ENCODE data around the gene FXYD4.

The FXYD4 gene

GRCh38 chr10:43348511-43349312 lies 22.7 kb upstream of the FXYD4 start:
- H3K4me3 ChIP-seq (ENCODE audit: low read depth, low read length) = no peak overlapping the region
- TF ChIP-seq CTCF (IDR thresholded peaks at IDR 0.05; ENCODE audit: borderline replicate concordance, insufficient read depth, low read depth, low read length) = peak; percentile 96

- TF ChIP-seq CTCF (IDR thresholded peaks at IDR 0.05; ENCODE audit: borderline replicate concordance, insufficient read depth, low read depth, low read length) = no peak
- H3K4me3 ChIP-seq (ENCODE audit: low read depth, low read length) = no peak overlapping the region
Observed at GRCh38 chr10:43350156-43350555, 21.3 kb upstream of the FXYD4 start.

DNA sequence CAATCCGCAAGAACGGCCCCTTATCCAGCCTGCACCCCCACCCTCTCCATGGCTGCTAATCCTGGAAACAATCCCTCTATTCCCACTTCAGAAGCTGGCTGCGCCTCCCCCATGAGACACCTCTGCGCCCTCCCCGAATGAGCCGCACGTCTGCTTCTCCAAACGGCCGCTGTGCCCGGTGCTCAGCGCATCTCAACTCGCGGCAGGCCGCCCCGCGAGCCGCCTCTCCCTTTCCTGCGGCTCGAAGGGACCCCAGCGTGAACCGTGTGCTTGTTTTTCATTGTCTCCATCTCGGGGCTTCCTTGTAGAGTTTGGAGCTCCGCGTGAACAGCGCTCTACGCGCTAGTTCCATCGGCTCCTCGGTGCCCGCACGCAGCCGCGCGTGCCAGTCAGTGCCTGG lies 20.8 kb upstream of the FXYD4 start:
- no peak overlapping the region for H3K4me3 ChIP-seq (ENCODE audit: low read depth, low read length)

GRCh38 chr10:43351301-43351700 lies 20.1 kb upstream of the FXYD4 start:
- H3K4me3 ChIP-seq (ENCODE audit: low read depth, low read length) = no peak overlapping the region
- TF ChIP-seq CTCF (IDR thresholded peaks at IDR 0.05; ENCODE audit: borderline replicate concordance, insufficient read depth, low read depth, low read length) = no peak

More for the DNA sequence above, 20.8 kb upstream of the FXYD4 start:
- TF ChIP-seq CTCF (IDR thresholded peaks at IDR 0.05; ENCODE audit: borderline replicate concordance, insufficient read depth, low read depth, low read length) = no peak

DNA sequence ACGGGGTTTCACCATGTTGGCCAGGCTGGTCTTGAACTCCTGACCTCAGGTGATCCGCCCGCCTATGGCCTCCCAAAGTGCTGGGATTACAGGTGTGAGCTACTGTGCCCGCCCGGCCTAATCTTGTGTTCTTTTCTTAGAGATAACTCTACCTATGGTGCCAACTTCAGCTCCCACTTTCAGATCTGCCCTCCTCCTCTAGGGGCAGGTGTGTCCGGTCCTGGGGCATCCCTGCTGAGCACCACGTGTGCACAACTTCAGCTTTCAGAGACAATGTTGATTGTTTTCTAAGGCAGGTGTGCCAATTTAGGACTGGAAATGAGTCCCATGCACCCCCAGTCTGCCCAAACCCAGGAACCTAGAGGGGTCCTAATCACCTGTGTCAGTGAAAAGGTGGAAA lies 18.5 kb upstream of the FXYD4 start:
- H3K4me3 ChIP-seq (ENCODE audit: low read depth, low read length) = no peak overlapping the region
- no peak for TF ChIP-seq CTCF (IDR thresholded peaks at IDR 0.05; ENCODE audit: borderline replicate concordance, insufficient read depth, low read depth, low read length)

GRCh38 chr10:43353495-43354329 lies 17.7 kb upstream of the FXYD4 start:
- TF ChIP-seq CTCF (IDR thresholded peaks at IDR 0.05; ENCODE audit: borderline replicate concordance, insufficient read depth, low read depth, low read length) = no peak
- no peak overlapping the region for H3K4me3 ChIP-seq (ENCODE audit: low read depth, low read length)

GRCh38 chr10:43354330-43354635 lies 17.2 kb upstream of the FXYD4 start:
- TF ChIP-seq CTCF (IDR thresholded peaks at IDR 0.05; ENCODE audit: borderline replicate concordance, insufficient read depth, low read depth, low read length) = no peak
- no peak overlapping the region for H3K4me3 ChIP-seq (ENCODE audit: low read depth, low read length)
